ENCODE data around the gene LIPN.
"Not testable (repeated sequence)": the region's sequence is repeated elsewhere in the genome, so short reads cannot be mapped to it uniquely, and the experiment has no call there.

Gene LIPN

GRCh38 chr10:88759366-88760101 is at the start of gene LIPN:
Gene LIPN (plus strand): TSS chr10:88760020. CDS start chr10:88761406, 1,386 bp downstream.
- DNase-seq, result no peak

- no peak for DNase-seq
Observed at GRCh38 chr10:88715517-88715916, 44.3 kb upstream of the LIPN start.

- DNase-seq, result no peak
Observed at GRCh38 chr10:88721392-88721791, 38.4 kb upstream of the LIPN start.

GRCh38 chr10:88725798-88726197 is 34.0 kb upstream of the LIPN start:
- DNase-seq, result no peak

- DNase-seq, result no peak
Observed at GRCh38 chr10:88728107-88728763, 31.6 kb upstream of the LIPN start.

GRCh38 chr10:88730864-88731263 is 29.0 kb upstream of the LIPN start:
- no peak for DNase-seq

- DNase-seq, result peak; percentile 6
Observed at GRCh38 chr10:88731296-88731695, 28.5 kb upstream of the LIPN start.

GRCh38 chr10:88733215-88733614 is 26.6 kb upstream of the LIPN start:
- DNase-seq, result no peak

- DNase-seq, result peak; percentile 25
Observed at GRCh38 chr10:88735661-88736060, 24.2 kb upstream of the LIPN start.

GRCh38 chr10:88741921-88742320 is 17.9 kb upstream of the LIPN start:
- DNase-seq, result not testable (repeated sequence)

- no peak for DNase-seq
Observed at GRCh38 chr10:88742448-88742847, 17.4 kb upstream of the LIPN start.

- DNase-seq, result no peak
Observed at GRCh38 chr10:88744002-88744401, 15.8 kb upstream of the LIPN start.

GRCh38 chr10:88745633-88746032 is 14.2 kb upstream of the LIPN start:
- no peak for DNase-seq

- no peak for DNase-seq
Observed at GRCh38 chr10:88754287-88754686, 5.5 kb upstream of the LIPN start.

GRCh38 chr10:88755753-88756152 is 4.1 kb upstream of the LIPN start:
- DNase-seq, result no peak

GRCh38 chr10:88756660-88757059 is 3.2 kb upstream of the LIPN start:
- no peak for DNase-seq

- DNase-seq, result no peak
Observed at GRCh38 chr10:88762906-88763305, 3.1 kb downstream of the LIPN start.

GRCh38 chr10:88763441-88763840 is 3.6 kb downstream of the LIPN start:
- DNase-seq, result no peak

- no peak for DNase-seq
Observed at GRCh38 chr10:88764110-88764509, 4.3 kb downstream of the LIPN start.

GRCh38 chr10:88765816-88766215 is 6.0 kb downstream of the LIPN start:
- no peak for DNase-seq

- no peak for DNase-seq
Observed at GRCh38 chr10:88769384-88769783, 9.6 kb downstream of the LIPN start.

- no peak for DNase-seq
Observed at GRCh38 chr10:88781206-88781605, 21.4 kb downstream of the LIPN start.

GRCh38 chr10:88782222-88782621 is 22.4 kb downstream of the LIPN start:
- DNase-seq, result no peak

GRCh38 chr10:88783724-88784123 is 23.9 kb downstream of the LIPN start:
- peak; percentile 45 for DNase-seq
